Astrocyte (in vitro differentiated cells and primary cell): ENCODE results near the gene SFXN3. TPM values are rescaled to one million over a fixed set of nuclear protein-coding genes. Genes with fewer than 3 reads are reported as not detected.

Experiments
- DNase-seq: peaks from one replicate; pipeline ENCODE4 v3.0.0-alpha.2; 2010; ENCODE audit warnings: low read depth
- FAIRE-seq: peaks from 2 replicates; lab custom pipeline; 2011; peaks lifted over from hg19 to GRCh38; lab: Jason Lieb, UNC
- H2AFZ ChIP-seq: 2 replicates; pipeline ENCODE4 v1.6.0; 2012; ENCODE audit warnings: low read depth, low read length, inconsistent platforms
- H3K27ac ChIP-seq: 2 replicates; pipeline ENCODE4 v1.5.1; 2011; ENCODE audit warnings: low read depth, low read length, inconsistent platforms
- H3K27me3 ChIP-seq: 2 replicates; pipeline ENCODE4 v1.6.0; 2011; ENCODE audit warnings: low read length, inconsistent platforms; ENCODE audit not compliant: insufficient read depth
- H3K36me3 ChIP-seq: 2 replicates; pipeline ENCODE4 v1.5.1; 2011; ENCODE audit warnings: low read length, inconsistent platforms; ENCODE audit not compliant: insufficient read depth
- H3K4me1 ChIP-seq: 2 replicates; pipeline ENCODE4 v1.5.1; 2011; ENCODE audit warnings: low read length, inconsistent platforms; ENCODE audit not compliant: insufficient read depth
- H3K4me2 ChIP-seq: 2 replicates; pipeline ENCODE4 v1.6.0; 2012; ENCODE audit warnings: low read length, inconsistent platforms
- H3K4me3 ChIP-seq: 2 replicates; pipeline ENCODE4 v1.5.1; 2011; ENCODE audit warnings: low read depth, mild to moderate bottlenecking, low read length, inconsistent platforms; ENCODE audit not compliant: insufficient read depth
- H3K79me2 ChIP-seq: 2 replicates; pipeline ENCODE4 v1.6.0; 2012; ENCODE audit warnings: mild to moderate bottlenecking, low read length, inconsistent platforms; ENCODE audit not compliant: insufficient read depth
- H3K9ac ChIP-seq: 2 replicates; pipeline ENCODE4 v1.6.0; 2012; ENCODE audit warnings: mild to moderate bottlenecking, low read length, inconsistent platforms
- H3K9me3 ChIP-seq: 2 replicates; pipeline ENCODE4 v1.5.1; 2012; ENCODE audit warnings: low read depth, mild to moderate bottlenecking, low read length, inconsistent platforms; ENCODE audit not compliant: insufficient read depth
- H4K20me1 ChIP-seq: 2 replicates; pipeline ENCODE4 v1.6.0; 2012; ENCODE audit warnings: low read length, inconsistent platforms; ENCODE audit not compliant: insufficient read depth
- H3K27ac Mint-ChIP-seq: one replicate; pipeline ENCODE4 v1.8.0; 2021; ENCODE audit warnings: mild to moderate bottlenecking, mixed read lengths; ENCODE audit not compliant: unreplicated experiment
- H3K27me3 Mint-ChIP-seq: one replicate; pipeline ENCODE4 v1.8.0; 2021; ENCODE audit warnings: low read depth, mixed read lengths; ENCODE audit not compliant: unreplicated experiment
- H3K36me3 Mint-ChIP-seq: one replicate; pipeline ENCODE4 v1.8.0; 2021; ENCODE audit warnings: low read depth, mixed read lengths; ENCODE audit not compliant: unreplicated experiment
- H3K4me1 Mint-ChIP-seq: one replicate; pipeline ENCODE4 v1.8.0; 2021; ENCODE audit warnings: low read depth, mixed read lengths; ENCODE audit not compliant: unreplicated experiment
- H3K4me3 Mint-ChIP-seq: one replicate; pipeline ENCODE4 v1.8.0; 2021; ENCODE audit warnings: mild to moderate bottlenecking, moderate library complexity, mixed read lengths; ENCODE audit not compliant: unreplicated experiment
- H3K9me3 Mint-ChIP-seq: one replicate; pipeline ENCODE4 v1.8.0; 2021; ENCODE audit warnings: mild to moderate bottlenecking, mixed read lengths; ENCODE audit not compliant: unreplicated experiment
- EZH2 ChIP-seq: IDR thresholded peaks from 2 replicates; pipeline ENCODE4 v1.6.1; 2012; ENCODE audit warnings: mild to moderate bottlenecking, low read length, inconsistent platforms; ENCODE audit not compliant: insufficient read depth
- total RNA-seq: library from RNA; stranded (reverse); gene quantifications from 2 replicates; pipeline ENCODE4 v1.2.1, GENCODE V29; 2021
- TF ChIP-seq, protein P1 (sequence below): IDR thresholded peaks from 2 replicates; pipeline ENCODE4 v1.5.1; 2011; ENCODE audit warnings: low read depth, mild to moderate bottlenecking, inconsistent platforms, low read length, moderate library complexity; ENCODE audit not compliant: insufficient read depth

Gene SFXN3
- total RNA-seq, 1 donor from 2014 or later, result 68.3 TPM

DNA sequence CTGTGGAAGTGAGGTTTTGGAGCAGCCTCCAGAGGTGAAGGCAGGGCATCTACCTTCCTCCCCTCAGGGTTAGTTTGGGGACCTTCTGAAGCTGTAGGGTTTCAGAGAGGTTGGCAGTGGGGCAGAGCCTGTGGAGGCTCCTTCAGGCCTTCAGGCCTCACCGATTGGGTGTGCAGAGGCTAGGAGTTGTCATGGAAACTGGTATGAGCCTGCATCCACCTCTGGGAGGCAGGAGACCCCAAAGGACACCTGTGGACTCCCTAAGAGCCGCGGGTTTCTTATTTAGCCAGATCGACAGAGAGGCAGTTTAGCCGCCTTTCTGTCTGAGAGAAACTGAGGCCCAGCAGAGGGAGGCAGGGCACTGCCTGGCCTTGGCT, 29.4 kb upstream of the SFXN3 start:
- H3K4me1 ChIP-seq, result peaks cover 31% of the 10 kb centered on the region
- Mint-ChIP-seq H3K27me3 (no peaks in the 10 kb centered on the region), H3K27ac (no peak overlapping the region), H3K4me3 (peak overlapping the region; percentile 89), H3K36me3 (peaks cover 3% of the 10 kb centered on the region), H3K4me1 (peaks cover 10% of the 10 kb centered on the region), H3K9me3 (peaks cover 4% of the 10 kb centered on the region)
- H3K4me3 ChIP-seq, result peak overlapping the region; percentile 89
- H3K9ac ChIP-seq, result peak overlapping the region; percentile 94
- DNase-seq (no peak), FAIRE-seq (no peak)
- H2AFZ ChIP-seq, result no peak overlapping the region
- peak overlapping the region; percentile 92 for H3K27ac ChIP-seq
- H3K36me3 ChIP-seq, result peaks cover 10% of the 10 kb centered on the region
- TF ChIP-seq, protein P1, sequence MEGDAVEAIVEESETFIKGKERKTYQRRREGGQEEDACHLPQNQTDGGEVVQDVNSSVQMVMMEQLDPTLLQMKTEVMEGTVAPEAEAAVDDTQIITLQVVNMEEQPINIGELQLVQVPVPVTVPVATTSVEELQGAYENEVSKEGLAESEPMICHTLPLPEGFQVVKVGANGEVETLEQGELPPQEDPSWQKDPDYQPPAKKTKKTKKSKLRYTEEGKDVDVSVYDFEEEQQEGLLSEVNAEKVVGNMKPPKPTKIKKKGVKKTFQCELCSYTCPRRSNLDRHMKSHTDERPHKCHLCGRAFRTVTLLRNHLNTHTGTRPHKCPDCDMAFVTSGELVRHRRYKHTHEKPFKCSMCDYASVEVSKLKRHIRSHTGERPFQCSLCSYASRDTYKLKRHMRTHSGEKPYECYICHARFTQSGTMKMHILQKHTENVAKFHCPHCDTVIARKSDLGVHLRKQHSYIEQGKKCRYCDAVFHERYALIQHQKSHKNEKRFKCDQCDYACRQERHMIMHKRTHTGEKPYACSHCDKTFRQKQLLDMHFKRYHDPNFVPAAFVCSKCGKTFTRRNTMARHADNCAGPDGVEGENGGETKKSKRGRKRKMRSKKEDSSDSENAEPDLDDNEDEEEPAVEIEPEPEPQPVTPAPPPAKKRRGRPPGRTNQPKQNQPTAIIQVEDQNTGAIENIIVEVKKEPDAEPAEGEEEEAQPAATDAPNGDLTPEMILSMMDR, result no peak
- no peak for TF ChIP-seq EZH2
- H4K20me1 ChIP-seq, result peaks cover 55% of the 10 kb centered on the region
- peaks cover 54% of the 10 kb centered on the region for H3K79me2 ChIP-seq
- peak overlapping the region; percentile 93 for H3K4me2 ChIP-seq
- no peaks in the 10 kb centered on the region for H3K27me3 ChIP-seq
- H3K9me3 ChIP-seq, result no peaks in the 10 kb centered on the region

DNA sequence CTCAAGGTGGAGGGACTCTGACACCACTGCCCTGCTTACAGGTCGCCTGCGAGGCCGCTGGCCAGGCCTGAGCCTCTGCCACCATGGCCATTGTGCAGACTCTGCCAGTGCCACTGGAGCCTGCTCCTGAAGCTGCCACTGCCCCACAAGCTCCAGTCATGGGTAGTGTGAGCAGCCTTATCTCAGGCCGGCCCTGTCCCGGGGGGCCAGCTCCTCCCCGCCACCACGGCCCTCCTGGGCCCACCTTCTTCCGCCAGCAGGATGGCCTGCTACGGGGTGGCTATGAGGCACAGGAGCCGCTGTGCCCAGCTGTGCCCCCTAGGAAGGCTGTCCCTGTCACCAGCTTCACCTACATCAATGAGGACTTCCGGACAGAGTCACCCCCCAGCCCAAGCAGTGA, 28.6 kb upstream of the SFXN3 start:
- H3K9me3 ChIP-seq, result no peaks in the 10 kb centered on the region
- FAIRE-seq (no peak), DNase-seq (no peak)
- peak overlapping the region; percentile 93 for H3K4me2 ChIP-seq
- H3K36me3 Mint-ChIP-seq, result peaks cover 3% of the 10 kb centered on the region
- H3K27me3 Mint-ChIP-seq, result no peaks in the 10 kb centered on the region
- no peak overlapping the region for H3K4me3 ChIP-seq
- H3K4me1 Mint-ChIP-seq, result peaks cover 9% of the 10 kb centered on the region
- peaks cover 35% of the 10 kb centered on the region for H3K4me1 ChIP-seq
- H3K27ac Mint-ChIP-seq, result no peak overlapping the region
- H3K79me2 ChIP-seq, result peaks cover 54% of the 10 kb centered on the region
- no peak overlapping the region for H2AFZ ChIP-seq
- H3K36me3 ChIP-seq, result peaks cover 10% of the 10 kb centered on the region
- no peaks in the 10 kb centered on the region for H3K27me3 ChIP-seq
- H3K4me3 Mint-ChIP-seq, result no peak overlapping the region
- TF ChIP-seq, protein P1, result no peak
- no peak for TF ChIP-seq EZH2
- H3K9ac ChIP-seq, result peak overlapping the region; percentile 94
- H3K9me3 Mint-ChIP-seq, result peaks cover 4% of the 10 kb centered on the region
- H3K27ac ChIP-seq, result peak overlapping the region; percentile 92
- H4K20me1 ChIP-seq, result peaks cover 62% of the 10 kb centered on the region

DNA sequence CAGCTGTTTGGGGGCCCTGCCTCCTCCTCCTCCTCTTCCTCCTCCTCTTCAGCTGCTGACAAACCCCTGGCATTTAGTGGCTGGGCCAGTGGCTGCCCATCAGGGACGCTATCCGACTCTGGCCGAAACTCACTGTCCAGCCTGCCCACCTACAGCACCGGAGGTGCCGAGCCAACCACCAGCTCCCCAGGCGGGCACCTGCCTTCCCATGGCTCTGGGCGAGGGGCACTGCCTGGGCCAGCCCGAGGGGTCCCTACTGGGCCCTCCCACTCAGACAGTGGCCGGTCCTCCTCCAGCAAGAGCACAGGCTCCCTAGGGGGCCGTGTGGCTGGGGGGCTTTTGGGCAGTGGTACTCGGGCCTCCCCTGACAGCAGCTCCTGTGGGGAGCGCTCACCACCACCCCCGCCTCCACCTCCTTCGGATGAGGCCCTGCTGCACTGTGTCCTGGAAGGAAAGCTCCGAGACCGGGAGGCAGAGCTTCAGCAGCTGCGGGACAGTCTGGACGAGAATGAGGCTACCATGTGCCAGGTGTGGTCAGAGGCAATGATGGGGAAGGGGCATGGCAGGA, 27.3 kb upstream of the SFXN3 start:
- Mint-ChIP-seq H3K36me3 (peaks cover 3% of the 10 kb centered on the region), H3K9me3 (peaks cover 2% of the 10 kb centered on the region), H3K27me3 (no peaks in the 10 kb centered on the region), H3K27ac (no peak overlapping the region), H3K4me3 (no peak overlapping the region), H3K4me1 (peaks cover 15% of the 10 kb centered on the region)
- H3K9ac ChIP-seq, result no peak overlapping the region
- peaks cover 10% of the 10 kb centered on the region for H3K36me3 ChIP-seq
- H3K4me3 ChIP-seq, result no peak overlapping the region
- H3K27me3 ChIP-seq, result no peaks in the 10 kb centered on the region
- peaks cover 54% of the 10 kb centered on the region for H3K79me2 ChIP-seq
- DNase-seq, result no peak
- FAIRE-seq, result no peak
- H3K4me1 ChIP-seq, result peaks cover 25% of the 10 kb centered on the region
- H3K4me2 ChIP-seq, result no peak overlapping the region
- no peak overlapping the region for H2AFZ ChIP-seq
- peaks cover 68% of the 10 kb centered on the region for H4K20me1 ChIP-seq
- no peak overlapping the region for H3K27ac ChIP-seq
- TF ChIP-seq, protein P1, result no peak
- no peak for TF ChIP-seq EZH2
- no peaks in the 10 kb centered on the region for H3K9me3 ChIP-seq
